HepG2 (cell line): Measurements from ENCODE around the gene TRPV6. TPM values are rescaled to one million over a fixed set of nuclear protein-coding genes. Genes with fewer than 3 reads are reported as not detected.

Experiments used
- ATAC-seq: fragments of 200-7000 bp; cut with Tn5 transposase; 3 replicates; pipeline ENCODE4 v1.9.1; 2020; ENCODE audit warnings: mild to moderate bottlenecking, moderate library complexity
- BruUV-seq: library from RNA; stranded (reverse); fragments of 400-500 nt; replicated peaks from 2 replicates; lab custom pipeline; 2021; lab: Mats Ljungman, UMichigan
- CTCF ChIA-PET: fragments of 300-600 bp; formaldehyde crosslinking; extraction: SDS; loops from one replicate; lab custom pipeline; 2021; ENCODE audit warnings: low total read pairs, inconsistent platforms, low intra/inter-chr PET ratio; lab: Yijun Ruan, JAX
- POLR2A ChIA-PET: fragments of 350-600 bp; sonication (Branson Sonifier 250); formaldehyde crosslinking; loops from one replicate; lab custom pipeline; 2020; ENCODE audit warnings: antibody characterized with exemption, inconsistent platforms; lab: Yijun Ruan, JAX
- DNase-seq: peaks from one replicate; pipeline ENCODE4 v3.0.0-alpha.2; 2015; ENCODE audit warnings: low spot score
- FAIRE-seq: peaks from 3 replicates; lab custom pipeline; 2011; peaks lifted over from hg19 to GRCh38; lab: Jason Lieb, UNC
- H2AFZ ChIP-seq: one replicate; pipeline ENCODE4 v1.6.1; 2011; ENCODE audit warnings: low read length, inconsistent platforms
- H3K27ac ChIP-seq: fragments of 300-600 bp; 3 replicates; pipeline ENCODE4 v1.8.0; 2011; ENCODE audit warnings: mixed run types, mild to moderate bottlenecking, mixed read lengths, low read length, inconsistent platforms; ENCODE audit not compliant: insufficient read depth; ENCODE audit errors: extremely low read length
- H3K27me3 ChIP-seq, 2 experiments: fragments of 200-600 bp in 1 of 2; 2 replicates in 1 of 2; 3 replicates in 1 of 2; pipeline versions ENCODE4 v1.6.0 to v1.8.0; 2011; ENCODE audit warnings: low read length in 2 of 2, mild to moderate bottlenecking in 2 of 2, moderate library complexity in 2 of 2, inconsistent platforms in 1 of 2; ENCODE audit not compliant: insufficient read depth in 2 of 2, control insufficient read depth in 1 of 2
- H3K36me3 ChIP-seq, 2 experiments: fragments of 200-600 bp in 1 of 2; replicated peaks in 1 of 2; 2 replicates in 1 of 2; 3 replicates in 1 of 2; pipeline versions ENCODE4 v1.5.1 to v1.8.0; 2011; ENCODE audit warnings: low read length in 2 of 2, inconsistent platforms in 1 of 2; ENCODE audit not compliant: insufficient read depth in 2 of 2, control insufficient read depth in 1 of 2
- H3K4me1 ChIP-seq: 2 replicates; pipeline ENCODE4 v1.5.1; 2012; ENCODE audit warnings: low read length, inconsistent platforms; ENCODE audit not compliant: insufficient read depth
- H3K4me2 ChIP-seq: 2 replicates; pipeline ENCODE4 v1.6.0; 2011; ENCODE audit warnings: low read depth, low read length, inconsistent platforms
- H3K4me3 ChIP-seq, 3 experiments: fragments of 200-600 bp in 1 of 3; sonication (generic), shearing (Covaris generic) in 1 of 3; replicated peaks in 1 of 3; 2 replicates each; pipeline ENCODE4 v1.5.1; 2011 to 2016; ENCODE audit warnings: low read length in 3 of 3, inconsistent platforms in 2 of 3, low read depth in 2 of 3, mild to moderate bottlenecking in 2 of 3, control low read depth in 1 of 3, mixed read lengths in 1 of 3; ENCODE audit not compliant: insufficient read depth in 1 of 3
- H3K79me2 ChIP-seq: one replicate; pipeline ENCODE4 v1.6.1; 2011; ENCODE audit warnings: low read length, inconsistent platforms; ENCODE audit not compliant: insufficient read depth
- H3K9ac ChIP-seq: 2 replicates; pipeline ENCODE4 v1.6.0; 2011; ENCODE audit warnings: mild to moderate bottlenecking, low read depth, low read length, inconsistent platforms; ENCODE audit not compliant: insufficient read depth
- H3K9me3 ChIP-seq: 2 replicates; pipeline ENCODE4 v1.5.1; 2012; ENCODE audit warnings: mild to moderate bottlenecking, low read length
- H4K20me1 ChIP-seq: 2 replicates; pipeline ENCODE4 v1.6.0; 2011; ENCODE audit warnings: inconsistent platforms, mild to moderate bottlenecking, low read length, moderate library complexity; ENCODE audit not compliant: insufficient read depth
- FOXK2 ChIP-seq: fragments of 450-650 bp; IDR thresholded peaks from 2 replicates; pipeline ENCODE4 v1.6.1; 2016
- MEIS1 ChIP-seq: sonication (generic); formaldehyde crosslinking; IDR thresholded peaks from 2 replicates; pipeline ENCODE4 v1.9.0; 2021; ENCODE audit warnings: mild to moderate bottlenecking, missing genetic modification reagents, moderate library complexity, borderline replicate concordance
- NAIF1 ChIP-seq: sonication (generic); formaldehyde crosslinking; IDR thresholded peaks from 2 replicates; pipeline ENCODE4 v1.5.0; 2020; ENCODE audit warnings: mild to moderate bottlenecking, missing genetic modification reagents, borderline replicate concordance
- NFKBIZ ChIP-seq: IDR thresholded peaks from 2 replicates; pipeline ENCODE4 v1.6.1; 2018; ENCODE audit warnings: missing genetic modification reagents, missing compliant biosample characterization
- NRL ChIP-seq: sonication (generic); formaldehyde crosslinking; IDR thresholded peaks from 2 replicates; pipeline ENCODE4 v1.5.0; 2020; ENCODE audit warnings: missing genetic modification reagents, mild to moderate bottlenecking, moderate library complexity, borderline replicate concordance
- ONECUT2 ChIP-seq: sonication (generic); formaldehyde crosslinking; IDR thresholded peaks from 2 replicates; pipeline ENCODE4 v1.4.0; 2020; ENCODE audit warnings: missing genetic modification reagents
- ZBTB3 ChIP-seq: sonication (generic); formaldehyde crosslinking; IDR thresholded peaks from 2 replicates; pipeline ENCODE4 v1.4.0; 2020; ENCODE audit warnings: low read depth, mild to moderate bottlenecking, moderate library complexity, missing genetic modification reagents, borderline replicate concordance
- ZFP82 ChIP-seq: sonication (generic); formaldehyde crosslinking; IDR thresholded peaks from 2 replicates; pipeline ENCODE4 v1.5.1; 2020; ENCODE audit warnings: mild to moderate bottlenecking, missing genetic modification reagents, borderline replicate concordance
- ZFX ChIP-seq: sonication (generic); formaldehyde crosslinking; IDR thresholded peaks from 2 replicates; pipeline ENCODE4 v1.4.0; 2020; ENCODE audit warnings: mild to moderate bottlenecking, low read depth, missing genetic modification reagents, moderate library complexity
- ZNF660 ChIP-seq: sonication (generic); formaldehyde crosslinking; IDR thresholded peaks from 2 replicates; pipeline ENCODE4 v1.5.1; 2020; ENCODE audit warnings: mild to moderate bottlenecking, low read depth, missing genetic modification reagents, borderline replicate concordance
- ZNF878 ChIP-seq: sonication (generic); formaldehyde crosslinking; IDR thresholded peaks from 2 replicates; pipeline ENCODE4 v1.8.1; 2023; ENCODE audit warnings: mild to moderate bottlenecking, missing genetic modification reagents, moderate library complexity
- WGBS: methylation state at CpG from one replicate; pipeline ENCODE4 v1.1.6; 2017; ENCODE audit warnings: low lambda C conversion rate; 5-methylcytosine and 5-hydroxymethylcytosine counted together
- in situ Hi-C: cut with HindIII; loops from 2 replicates; pipeline ENCODE4 v1.10.0; 2017; ENCODE audit warnings: low pct_unique_long_range_greater_than_20kb; ENCODE audit not compliant: extremely low pct_ligation_motif_present
- intact Hi-C: fragments of 100-400 bp; cut with micrococcal nuclease; formaldehyde crosslinking; loops from one replicate; pipeline ENCODE4 v1.10.0; 2022; ENCODE audit not compliant: unreplicated experiment
- polyA plus RNA-seq, 8 experiments: library from polyadenylated mRNA; depleted of rRNA in 3 of 8; stranded (reverse) in 7 of 8; unstranded in 1 of 8; fragments of >200 nt; fragmentation: Illumina TruSeq in 4 of 8; extraction: Trizol in 4 of 8; gene quantifications; 2 replicates each; pipeline versions ENCODE4 v1.2.1 to v1.2.3, GENCODE V29; 2011 to 2016; ENCODE audit warnings: low read depth in 4 of 8, missing spikeins in 1 of 8, mixed read lengths in 1 of 8; ENCODE audit not compliant: insufficient read depth in 1 of 8
- total RNA-seq, 5 experiments: library from RNA; depleted of rRNA; stranded (reverse); fragments of >200 nt; fragmentation: Illumina TruSeq; extraction: Trizol; gene quantifications; 2 replicates each; pipeline ENCODE4 v1.2.3, GENCODE V29; 2016; ENCODE audit warnings: low read depth in 1 of 5
- TF ChIP-seq, protein P1 (sequence below): sonication (generic); formaldehyde crosslinking; IDR thresholded peaks from 2 replicates; pipeline ENCODE4 v1.5.0; 2020; ENCODE audit warnings: missing genetic modification reagents
- TF ChIP-seq, protein P2 (sequence below): sonication (generic); formaldehyde crosslinking; IDR thresholded peaks from 2 replicates; pipeline ENCODE4 v1.5.0; 2020; ENCODE audit warnings: mild to moderate bottlenecking, low read depth, missing genetic modification reagents, borderline replicate concordance
- TF ChIP-seq, protein P3 (sequence below): fragments of 450-650 bp; IDR thresholded peaks from 2 replicates; pipeline ENCODE4 v1.6.1; 2017
- TF ChIP-seq, protein P4 (sequence below): sonication (generic); formaldehyde crosslinking; IDR thresholded peaks from 2 replicates; pipeline ENCODE4 v1.9.0; 2021; ENCODE audit warnings: mild to moderate bottlenecking, missing genetic modification reagents

The TRPV6 gene
- total and polyA plus RNA-seq, 2 of the 13 experiments (the other 11 are each of a cell fraction or from before 2014, with no cell fraction given) = not detected

DNA sequence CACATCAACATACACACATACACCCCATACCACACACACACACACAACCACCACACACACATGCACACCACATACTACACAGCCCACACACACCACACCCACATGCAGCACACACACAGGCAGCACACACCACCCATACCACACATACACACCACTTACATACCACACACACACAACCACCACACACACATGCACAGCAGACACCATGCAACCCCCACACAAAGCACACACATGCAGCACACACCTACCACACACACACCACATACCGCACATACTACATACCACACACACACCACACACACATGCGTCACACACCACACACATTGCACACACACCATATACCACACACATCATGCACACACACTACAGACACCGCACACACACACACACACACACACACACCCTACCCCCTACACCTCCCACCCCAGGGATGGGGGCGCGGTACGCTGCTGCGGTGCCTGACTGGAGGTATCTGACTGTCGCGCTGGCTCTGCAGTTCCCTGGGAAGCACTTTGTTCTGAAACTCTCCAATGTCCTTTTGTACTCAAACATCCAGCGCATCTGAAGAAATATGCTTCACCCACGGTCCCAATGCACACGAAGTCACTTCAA is 5.4 kb upstream of the TRPV6 start:
- no peak overlapping the region for H3K4me3 ChIP-seq
- H3K4me2 ChIP-seq = no peak overlapping the region
- H4K20me1 ChIP-seq = no peaks in the 10 kb centered on the region
- ChIA-PET CTCF (no interaction called here), POLR2A (no interaction called here)
- no peaks in the 10 kb centered on the region for H3K9me3 ChIP-seq
- no peak for FAIRE-seq
- 49% methylated on average over 12 of the region's 12 CpGs for WGBS
- DNase-seq = no peak
- no peaks in the 10 kb centered on the region; a peak in 1 of 5 replicates for H3K27me3 ChIP-seq
- no peaks in the 10 kb centered on the region for H3K79me2 ChIP-seq
- no peak overlapping the region for H3K27ac ChIP-seq
- no peak overlapping the region for H2AFZ ChIP-seq
- BruUV-seq = no TSS peak
- H3K4me1 ChIP-seq = no peaks in the 10 kb centered on the region
- intact Hi-C loops (no loop called here), in situ Hi-C loops (no loop called here)
- no peak overlapping the region for H3K9ac ChIP-seq
- ATAC-seq = no peak
- no peaks in the 10 kb centered on the region for H3K36me3 ChIP-seq
- no peak for TF ChIP-seq NRL (CRISPR knock-in tag)
- TF ChIP-seq, protein P1, sequence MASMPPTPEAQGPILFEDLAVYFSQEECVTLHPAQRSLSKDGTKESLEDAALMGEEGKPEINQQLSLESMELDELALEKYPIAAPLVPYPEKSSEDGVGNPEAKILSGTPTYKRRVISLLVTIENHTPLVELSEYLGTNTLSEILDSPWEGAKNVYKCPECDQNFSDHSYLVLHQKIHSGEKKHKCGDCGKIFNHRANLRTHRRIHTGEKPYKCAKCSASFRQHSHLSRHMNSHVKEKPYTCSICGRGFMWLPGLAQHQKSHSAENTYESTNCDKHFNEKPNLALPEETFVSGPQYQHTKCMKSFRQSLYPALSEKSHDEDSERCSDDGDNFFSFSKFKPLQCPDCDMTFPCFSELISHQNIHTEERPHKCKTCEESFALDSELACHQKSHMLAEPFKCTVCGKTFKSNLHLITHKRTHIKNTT (CRISPR knock-in tag) = no peak
- TF ChIP-seq, protein P2, sequence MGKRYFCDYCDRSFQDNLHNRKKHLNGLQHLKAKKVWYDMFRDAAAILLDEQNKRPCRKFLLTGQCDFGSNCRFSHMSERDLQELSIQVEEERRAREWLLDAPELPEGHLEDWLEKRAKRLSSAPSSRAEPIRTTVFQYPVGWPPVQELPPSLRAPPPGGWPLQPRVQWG (CRISPR knock-in tag) = no peak
- TF ChIP-seq, protein P3, sequence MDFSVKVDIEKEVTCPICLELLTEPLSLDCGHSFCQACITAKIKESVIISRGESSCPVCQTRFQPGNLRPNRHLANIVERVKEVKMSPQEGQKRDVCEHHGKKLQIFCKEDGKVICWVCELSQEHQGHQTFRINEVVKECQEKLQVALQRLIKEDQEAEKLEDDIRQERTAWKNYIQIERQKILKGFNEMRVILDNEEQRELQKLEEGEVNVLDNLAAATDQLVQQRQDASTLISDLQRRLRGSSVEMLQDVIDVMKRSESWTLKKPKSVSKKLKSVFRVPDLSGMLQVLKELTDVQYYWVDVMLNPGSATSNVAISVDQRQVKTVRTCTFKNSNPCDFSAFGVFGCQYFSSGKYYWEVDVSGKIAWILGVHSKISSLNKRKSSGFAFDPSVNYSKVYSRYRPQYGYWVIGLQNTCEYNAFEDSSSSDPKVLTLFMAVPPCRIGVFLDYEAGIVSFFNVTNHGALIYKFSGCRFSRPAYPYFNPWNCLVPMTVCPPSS = 0 out of 2 replicates have a peak, but pooled peaks have one; percentile 37
- TF ChIP-seq, protein P4, sequence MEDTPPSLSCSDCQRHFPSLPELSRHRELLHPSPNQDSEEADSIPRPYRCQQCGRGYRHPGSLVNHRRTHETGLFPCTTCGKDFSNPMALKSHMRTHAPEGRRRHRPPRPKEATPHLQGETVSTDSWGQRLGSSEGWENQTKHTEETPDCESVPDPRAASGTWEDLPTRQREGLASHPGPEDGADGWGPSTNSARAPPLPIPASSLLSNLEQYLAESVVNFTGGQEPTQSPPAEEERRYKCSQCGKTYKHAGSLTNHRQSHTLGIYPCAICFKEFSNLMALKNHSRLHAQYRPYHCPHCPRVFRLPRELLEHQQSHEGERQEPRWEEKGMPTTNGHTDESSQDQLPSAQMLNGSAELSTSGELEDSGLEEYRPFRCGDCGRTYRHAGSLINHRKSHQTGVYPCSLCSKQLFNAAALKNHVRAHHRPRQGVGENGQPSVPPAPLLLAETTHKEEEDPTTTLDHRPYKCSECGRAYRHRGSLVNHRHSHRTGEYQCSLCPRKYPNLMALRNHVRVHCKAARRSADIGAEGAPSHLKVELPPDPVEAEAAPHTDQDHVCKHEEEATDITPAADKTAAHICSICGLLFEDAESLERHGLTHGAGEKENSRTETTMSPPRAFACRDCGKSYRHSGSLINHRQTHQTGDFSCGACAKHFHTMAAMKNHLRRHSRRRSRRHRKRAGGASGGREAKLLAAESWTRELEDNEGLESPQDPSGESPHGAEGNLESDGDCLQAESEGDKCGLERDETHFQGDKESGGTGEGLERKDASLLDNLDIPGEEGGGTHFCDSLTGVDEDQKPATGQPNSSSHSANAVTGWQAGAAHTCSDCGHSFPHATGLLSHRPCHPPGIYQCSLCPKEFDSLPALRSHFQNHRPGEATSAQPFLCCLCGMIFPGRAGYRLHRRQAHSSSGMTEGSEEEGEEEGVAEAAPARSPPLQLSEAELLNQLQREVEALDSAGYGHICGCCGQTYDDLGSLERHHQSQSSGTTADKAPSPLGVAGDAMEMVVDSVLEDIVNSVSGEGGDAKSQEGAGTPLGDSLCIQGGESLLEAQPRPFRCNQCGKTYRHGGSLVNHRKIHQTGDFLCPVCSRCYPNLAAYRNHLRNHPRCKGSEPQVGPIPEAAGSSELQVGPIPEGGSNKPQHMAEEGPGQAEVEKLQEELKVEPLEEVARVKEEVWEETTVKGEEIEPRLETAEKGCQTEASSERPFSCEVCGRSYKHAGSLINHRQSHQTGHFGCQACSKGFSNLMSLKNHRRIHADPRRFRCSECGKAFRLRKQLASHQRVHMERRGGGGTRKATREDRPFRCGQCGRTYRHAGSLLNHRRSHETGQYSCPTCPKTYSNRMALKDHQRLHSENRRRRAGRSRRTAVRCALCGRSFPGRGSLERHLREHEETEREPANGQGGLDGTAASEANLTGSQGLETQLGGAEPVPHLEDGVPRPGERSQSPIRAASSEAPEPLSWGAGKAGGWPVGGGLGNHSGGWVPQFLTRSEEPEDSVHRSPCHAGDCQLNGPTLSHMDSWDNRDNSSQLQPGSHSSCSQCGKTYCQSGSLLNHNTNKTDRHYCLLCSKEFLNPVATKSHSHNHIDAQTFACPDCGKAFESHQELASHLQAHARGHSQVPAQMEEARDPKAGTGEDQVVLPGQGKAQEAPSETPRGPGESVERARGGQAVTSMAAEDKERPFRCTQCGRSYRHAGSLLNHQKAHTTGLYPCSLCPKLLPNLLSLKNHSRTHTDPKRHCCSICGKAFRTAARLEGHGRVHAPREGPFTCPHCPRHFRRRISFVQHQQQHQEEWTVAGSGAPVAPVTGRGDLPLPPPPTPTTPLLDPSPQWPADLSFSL (CRISPR knock-in tag) = 0 out of 2 replicates have a peak, but pooled peaks have one; percentile 17
- TF ChIP-seq NAIF1 (CRISPR knock-in tag) = no peak
- TF ChIP-seq ZNF878 (CRISPR knock-in tag) = no peak
- TF ChIP-seq MEIS1 (CRISPR knock-in tag) = no peak
- TF ChIP-seq ZFX (CRISPR knock-in tag) = no peak
- TF ChIP-seq ZBTB3 = no peak
- no peak for TF ChIP-seq NFKBIZ
- no peak for TF ChIP-seq FOXK2
- TF ChIP-seq ONECUT2 (CRISPR knock-in tag) = no peak
- no peak for TF ChIP-seq ZNF660 (CRISPR knock-in tag)
- no peak for TF ChIP-seq ZFP82 (CRISPR knock-in tag)
